GM12892 (cell line): Measurements from ENCODE around the gene MRAP.

ENCODE experiments used
- POLR2A ChIP-seq: IDR thresholded peaks from 2 replicates; pipeline ENCODE4 v1.6.1; 2011; ENCODE audit warnings: low read depth, low read length, control low read depth
- TAF1 ChIP-seq: IDR thresholded peaks from 2 replicates; pipeline ENCODE4 v1.6.1; 2011; ENCODE audit warnings: low read depth, mild to moderate bottlenecking, control low read depth, low read length, borderline replicate concordance

DNA sequence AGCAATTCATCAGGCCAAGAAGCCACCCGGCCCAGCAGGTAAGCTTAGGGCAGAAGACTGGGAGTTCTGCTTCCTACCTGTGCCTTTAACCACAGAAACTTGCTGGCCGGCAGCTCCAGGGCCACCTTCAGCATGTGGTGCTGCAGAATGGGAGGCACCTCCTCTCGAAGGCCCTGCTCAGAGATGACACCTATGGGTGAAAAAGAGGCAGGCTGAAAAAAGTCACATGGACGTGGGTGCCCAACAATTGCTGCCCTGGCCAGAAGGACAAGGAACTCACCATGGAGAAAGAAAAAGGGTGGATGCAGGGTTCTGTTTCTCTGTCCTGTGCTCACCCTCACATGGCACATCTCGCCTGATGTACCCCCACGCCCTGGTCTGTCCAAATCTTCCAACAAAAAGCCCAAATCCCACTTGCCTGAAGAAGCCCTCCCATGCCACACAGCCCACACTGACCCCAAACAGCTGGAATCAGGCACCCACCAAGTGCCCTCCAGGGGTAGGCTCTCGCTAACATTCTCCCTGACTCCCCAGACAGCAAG, 61.1 kb downstream of the MRAP start:
- TF ChIP-seq POLR2A (no peak), TAF1 (no peak)
